ENCODE measurements around the gene RPRD1A.

DNA sequence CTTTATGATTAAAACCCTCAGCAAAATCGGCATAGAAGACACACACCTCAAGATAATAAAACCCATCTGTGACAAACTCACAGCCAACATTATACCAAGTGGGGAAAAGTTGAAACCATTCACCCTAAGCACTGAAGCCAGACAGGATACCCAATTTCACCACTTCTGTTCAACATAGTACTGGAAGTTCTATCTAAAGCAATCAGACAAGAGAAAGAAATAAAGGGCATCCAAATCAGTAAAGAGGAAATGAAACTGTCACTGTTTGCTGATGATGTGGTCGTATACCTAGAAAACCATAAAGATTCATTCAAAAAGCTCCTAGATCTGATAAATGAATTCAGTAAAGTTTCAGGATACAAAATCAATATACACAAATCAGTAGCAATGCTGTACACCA, 16.4 kb upstream of the RPRD1A start:
- TF ChIP-seq GATA3 (IDR thresholded peaks at IDR 0.05; ENCODE audit: low read depth, low read length) = no peak
- no peak for TF ChIP-seq GATA2 (IDR thresholded peaks at IDR 0.05; ENCODE audit: low read depth, low read length)

All from SH-SY5Y (cell line).